Spinal cord (tissue), 10 donors: ENCODE measurements around the gene POU2F3. TPM values are rescaled to one million over a fixed set of nuclear protein-coding genes. Genes with fewer than 3 reads are reported as not detected.

Experiments used
- DNase-seq, 6 donors: peaks; one replicate each; pipeline versions ENCODE4 v3.0.0 to v3.0.0-alpha.2; 2013 to 2015; ENCODE audit warnings: low spot score in 6 of 6, low read depth in 4 of 6
- H3K27ac ChIP-seq: one replicate; pipeline ENCODE4 v1.5.1; 2013; ENCODE audit warnings: low read depth, low read length, control low read depth
- H3K27me3 ChIP-seq: one replicate; pipeline ENCODE4 v1.6.1; 2013; ENCODE audit warnings: low read length; ENCODE audit not compliant: control insufficient read depth, insufficient read depth
- H3K36me3 ChIP-seq: one replicate; pipeline ENCODE4 v1.6.1; 2013; ENCODE audit warnings: low read length; ENCODE audit not compliant: control insufficient read depth, insufficient read depth
- H3K4me1 ChIP-seq: one replicate; pipeline ENCODE4 v1.6.1; 2013; ENCODE audit warnings: low read length; ENCODE audit not compliant: control insufficient read depth, insufficient read depth
- H3K4me3 ChIP-seq: one replicate; pipeline ENCODE4 v1.5.1; 2013; ENCODE audit warnings: low read depth, low read length, control low read depth
- H3K9me3 ChIP-seq: one replicate; pipeline ENCODE4 v1.6.1; 2013; ENCODE audit warnings: low read length; ENCODE audit not compliant: control insufficient read depth, insufficient read depth
- whole genome bisulfite sequencing: methylation state at CpG from one replicate; pipeline ENCODE4 v1.1.5; 2013; ENCODE audit warnings: missing lambda C conversion rate; ENCODE audit not compliant: insufficient coverage; 5-methylcytosine and 5-hydroxymethylcytosine counted together
- polyA plus RNA-seq, 2 donors: library from polyadenylated mRNA; unstranded; fragments of 120-200 nt; gene quantifications; one replicate each; pipeline ENCODE4 v1.2.1, GENCODE V29; 2013; ENCODE audit not compliant: insufficient read length in 2 of 2
- total RNA-seq, 2 donors: library from RNA; depleted of rRNA in 1 of 2; stranded (reverse); fragments of 120-200 nt in 1 of 2; fragments of >200 nt in 1 of 2; gene quantifications; one replicate each; pipeline versions ENCODE4 v1.2.3 to v1.2.4, GENCODE V29; 2013 to 2014
- donor health status: healthy.

POU2F3 gene
- total and polyA plus RNA-seq, 4 donors = 0.38 TPM; not detected in 3

GRCh38 chr11:120258661-120259060, 18.7 kb downstream of the POU2F3 start:
- peaks cover 9% of the 10 kb centered on the region for H3K27me3 ChIP-seq
- no peaks in the 10 kb centered on the region for H3K36me3 ChIP-seq
- H3K27ac ChIP-seq = no peak overlapping the region
- no peaks in the 10 kb centered on the region for H3K9me3 ChIP-seq
- no peak for DNase-seq
- WGBS = 100% methylated on average over 2 of the region's 3 CpGs
- H3K4me3 ChIP-seq = no peak overlapping the region
- H3K4me1 ChIP-seq = peaks cover 10% of the 10 kb centered on the region

GRCh38 chr11:120259241-120259640, 19.3 kb downstream of the POU2F3 start:
- Histone ChIP-seq H3K9me3 (no peaks in the 10 kb centered on the region), H3K4me1 (peaks cover 10% of the 10 kb centered on the region), H3K27me3 (peaks cover 9% of the 10 kb centered on the region), H3K27ac (no peak overlapping the region), H3K36me3 (no peaks in the 10 kb centered on the region), H3K4me3 (no peak overlapping the region)
- no peak for DNase-seq
- 89% methylated on average over 3 of the region's 3 CpGs for WGBS

GRCh38 chr11:120259988-120260565, 20.1 kb downstream of the POU2F3 start:
- no peaks in the 10 kb centered on the region for H3K9me3 ChIP-seq
- peaks cover 7% of the 10 kb centered on the region for H3K4me1 ChIP-seq
- H3K4me3 ChIP-seq = no peak overlapping the region
- DNase-seq = no peak
- H3K27me3 ChIP-seq = peaks cover 7% of the 10 kb centered on the region
- no peaks in the 10 kb centered on the region for H3K36me3 ChIP-seq
- H3K27ac ChIP-seq = no peak overlapping the region
- WGBS = 65% methylated on average over 3 of the region's 7 CpGs

- peaks cover 1% of the 10 kb centered on the region for H3K27me3 ChIP-seq
- peaks cover 1% of the 10 kb centered on the region for H3K4me1 ChIP-seq
- H3K9me3 ChIP-seq = no peaks in the 10 kb centered on the region
- no peak for DNase-seq
- H3K27ac ChIP-seq = no peak overlapping the region
- 87% methylated on average over 7 of the region's 7 CpGs for WGBS
- no peaks in the 10 kb centered on the region for H3K36me3 ChIP-seq
- H3K4me3 ChIP-seq = no peak overlapping the region
Observed at GRCh38 chr11:120260616-120261015, 20.7 kb downstream of the POU2F3 start.

- Histone ChIP-seq H3K27me3 (no peaks in the 10 kb centered on the region), H3K4me3 (no peak overlapping the region), H3K4me1 (no peaks in the 10 kb centered on the region), H3K36me3 (no peaks in the 10 kb centered on the region), H3K9me3 (no peaks in the 10 kb centered on the region), H3K27ac (no peak overlapping the region)
- no peak for DNase-seq
Observed at GRCh38 chr11:120261321-120261720, 21.4 kb downstream of the POU2F3 start.

- H3K27me3 ChIP-seq = no peaks in the 10 kb centered on the region
- no peaks in the 10 kb centered on the region for H3K9me3 ChIP-seq
- DNase-seq = no peak
- no peaks in the 10 kb centered on the region for H3K36me3 ChIP-seq
- no peak overlapping the region for H3K4me3 ChIP-seq
- no peak overlapping the region for H3K27ac ChIP-seq
- no peaks in the 10 kb centered on the region for H3K4me1 ChIP-seq
- WGBS = no CpG with 5 or more reads among the region's 3 CpGs
Observed at GRCh38 chr11:120261931-120262330, 22.0 kb downstream of the POU2F3 start.

- H3K27me3 ChIP-seq = no peaks in the 10 kb centered on the region
- H3K9me3 ChIP-seq = no peaks in the 10 kb centered on the region
- no peaks in the 10 kb centered on the region for H3K36me3 ChIP-seq
- H3K4me3 ChIP-seq = no peak overlapping the region
- no peaks in the 10 kb centered on the region for H3K4me1 ChIP-seq
- DNase-seq = no peak
- WGBS = 100% methylated on average over 1 of the region's 2 CpGs
- H3K27ac ChIP-seq = no peak overlapping the region
Observed at GRCh38 chr11:120267319-120267718, 27.4 kb downstream of the POU2F3 start.

GRCh38 chr11:120268686-120269085, 28.7 kb downstream of the POU2F3 start:
- H3K36me3 ChIP-seq = no peaks in the 10 kb centered on the region
- no peaks in the 10 kb centered on the region for H3K27me3 ChIP-seq
- H3K9me3 ChIP-seq = no peaks in the 10 kb centered on the region
- H3K4me3 ChIP-seq = no peak overlapping the region
- 79% methylated on average over 3 of the region's 5 CpGs for WGBS
- H3K4me1 ChIP-seq = no peaks in the 10 kb centered on the region
- no peak for DNase-seq
- H3K27ac ChIP-seq = no peak overlapping the region

GRCh38 chr11:120270386-120270785, 30.4 kb downstream of the POU2F3 start:
- Histone ChIP-seq H3K27me3 (no peaks in the 10 kb centered on the region), H3K27ac (no peak overlapping the region), H3K4me1 (no peaks in the 10 kb centered on the region), H3K9me3 (no peaks in the 10 kb centered on the region), H3K4me3 (no peak overlapping the region), H3K36me3 (no peaks in the 10 kb centered on the region)
- no peak for DNase-seq
- 100% methylated on average over 1 of the region's 1 CpG for WGBS

GRCh38 chr11:120271672-120272071, 31.7 kb downstream of the POU2F3 start:
- Histone ChIP-seq H3K4me3 (no peak overlapping the region), H3K9me3 (no peaks in the 10 kb centered on the region), H3K36me3 (no peaks in the 10 kb centered on the region), H3K27ac (no peak overlapping the region), H3K4me1 (no peaks in the 10 kb centered on the region), H3K27me3 (no peaks in the 10 kb centered on the region)
- WGBS = 100% methylated on average over 3 of the region's 5 CpGs
- no peak for DNase-seq
